ENCODE results near the gene OSGIN1. TPM values are rescaled to one million over a fixed set of nuclear protein-coding genes. Genes with fewer than 3 reads are reported as not detected.

Gene OSGIN1
- total and polyA plus RNA-seq, 2 donors (not counting 1 experiment from before 2014, with no cell fraction given): 0.85 to 1.8 TPM

DNA sequence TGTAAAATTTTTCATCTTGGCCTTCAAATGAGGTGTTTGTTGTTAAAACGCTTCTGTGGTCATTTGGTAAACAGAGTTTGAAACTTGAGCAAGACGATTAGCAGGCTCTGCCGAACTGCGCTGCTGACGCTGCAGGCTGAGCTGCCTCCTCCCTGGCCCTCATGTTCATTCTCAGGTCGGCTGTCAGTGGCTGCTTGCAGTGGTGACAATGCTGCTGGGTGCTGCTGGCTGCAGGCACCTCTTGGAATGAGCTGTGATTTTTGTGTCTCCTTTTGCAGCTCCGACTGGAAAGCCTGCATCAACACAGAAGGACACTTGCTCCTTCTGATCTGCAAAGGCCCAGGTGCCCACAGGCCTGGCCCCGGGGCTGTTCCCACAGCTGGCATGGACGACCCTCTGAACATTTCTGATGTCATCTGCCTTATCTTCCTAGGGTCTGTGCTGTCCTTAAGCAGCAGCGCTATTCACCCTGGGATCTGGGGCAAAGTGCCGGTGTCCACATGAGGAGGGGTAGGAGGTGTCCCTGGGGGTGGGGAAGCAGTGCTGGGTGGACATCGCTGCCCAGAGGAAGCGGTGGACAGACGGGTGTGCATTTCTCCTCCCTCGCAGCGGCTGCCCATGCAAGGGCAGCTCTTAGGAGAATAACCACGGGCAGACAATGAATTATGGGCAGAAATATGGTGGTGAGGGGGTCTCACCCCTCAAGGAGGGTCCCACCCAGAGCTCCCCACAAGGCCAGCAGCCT lies 23.1 kb upstream of the OSGIN1 start:
- ChIA-PET CTCF (interaction anchor here (0.6 to 6.9 kb wide), 4 partner anchors 24 to 120 kb away, joined by 3 to 39 read pairs (median 4); no protein-coding TSS in a partner anchor), POLR2A (no interaction called here)
- WGBS (ENCODE audit: insufficient coverage): 96% methylated on average over 13 of the region's 17 CpGs
- Mint-ChIP-seq H3K9me3 (ENCODE audit: insufficient read depth) (no peaks in the 10 kb centered on the region), H3K27me3 (no peaks in the 10 kb centered on the region), H3K4me3 (no peak overlapping the region), H3K4me1 (no peaks in the 10 kb centered on the region), H3K27ac (no peak overlapping the region)
- Histone ChIP-seq H3K27ac (ENCODE audit: low read length in 2 of 2) (no peak overlapping the region), H3K79me2 (ENCODE audit: control insufficient read depth, insufficient read depth, low read length) (no peaks in the 10 kb centered on the region), H3K9ac (ENCODE audit: low read length) (no peak overlapping the region), H3K4me1 (ENCODE audit: control insufficient read depth in 2 of 2, insufficient read depth in 2 of 2, low read length in 2 of 2) (no peaks in the 10 kb centered on the region), H3K9me3 (ENCODE audit: control extremely low read depth in 1 of 3, control insufficient read depth in 2 of 3, insufficient read depth in 1 of 3, low read length in 2 of 3) (no peaks in the 10 kb centered on the region), H3K4me2 (replicated peaks; ENCODE audit: low read depth, low read length, poor library complexity, severe bottlenecking) (no peak overlapping the region), H3K36me3 (replicated peaks in 1 of 2; ENCODE audit: control extremely low read depth in 1 of 2, control insufficient read depth in 1 of 2, extremely low read depth in 1 of 2, insufficient read depth in 2 of 2, low read length in 1 of 2) (no peaks in the 10 kb centered on the region), H4K20me1 (ENCODE audit: control insufficient read depth, insufficient read depth, low read length, poor library complexity, severe bottlenecking) (no peaks in the 10 kb centered on the region), H3K4me3 (ENCODE audit: control extremely low read depth in 1 of 5, extremely low read depth in 1 of 5, insufficient read depth in 1 of 5, low read depth in 2 of 5, low read length in 4 of 5) (no peak overlapping the region), H2AFZ (ENCODE audit: insufficient read depth, low read depth, low read length, poor library complexity, severe bottlenecking) (no peak overlapping the region), H3K27me3 (replicated peaks in 1 of 4; ENCODE audit: control extremely low read depth in 1 of 4, control insufficient read depth in 3 of 4, insufficient read depth in 4 of 4, low read length in 3 of 4) (no peaks in the 10 kb centered on the region)
- DNase-seq: no peak
- intact Hi-C loops (cut with micrococcal nuclease): no loop called here
- no peak for TF ChIP-seq EZH2 (IDR thresholded peaks at IDR 0.05; ENCODE audit: borderline replicate concordance, insufficient read depth, low read depth, low read length, poor library complexity, severe bottlenecking)
- TF ChIP-seq, protein P1, sequence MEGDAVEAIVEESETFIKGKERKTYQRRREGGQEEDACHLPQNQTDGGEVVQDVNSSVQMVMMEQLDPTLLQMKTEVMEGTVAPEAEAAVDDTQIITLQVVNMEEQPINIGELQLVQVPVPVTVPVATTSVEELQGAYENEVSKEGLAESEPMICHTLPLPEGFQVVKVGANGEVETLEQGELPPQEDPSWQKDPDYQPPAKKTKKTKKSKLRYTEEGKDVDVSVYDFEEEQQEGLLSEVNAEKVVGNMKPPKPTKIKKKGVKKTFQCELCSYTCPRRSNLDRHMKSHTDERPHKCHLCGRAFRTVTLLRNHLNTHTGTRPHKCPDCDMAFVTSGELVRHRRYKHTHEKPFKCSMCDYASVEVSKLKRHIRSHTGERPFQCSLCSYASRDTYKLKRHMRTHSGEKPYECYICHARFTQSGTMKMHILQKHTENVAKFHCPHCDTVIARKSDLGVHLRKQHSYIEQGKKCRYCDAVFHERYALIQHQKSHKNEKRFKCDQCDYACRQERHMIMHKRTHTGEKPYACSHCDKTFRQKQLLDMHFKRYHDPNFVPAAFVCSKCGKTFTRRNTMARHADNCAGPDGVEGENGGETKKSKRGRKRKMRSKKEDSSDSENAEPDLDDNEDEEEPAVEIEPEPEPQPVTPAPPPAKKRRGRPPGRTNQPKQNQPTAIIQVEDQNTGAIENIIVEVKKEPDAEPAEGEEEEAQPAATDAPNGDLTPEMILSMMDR (IDR thresholded peaks at IDR 0.05): no peak
- no peak for ATAC-seq (ENCODE audit: low read depth)

DNA sequence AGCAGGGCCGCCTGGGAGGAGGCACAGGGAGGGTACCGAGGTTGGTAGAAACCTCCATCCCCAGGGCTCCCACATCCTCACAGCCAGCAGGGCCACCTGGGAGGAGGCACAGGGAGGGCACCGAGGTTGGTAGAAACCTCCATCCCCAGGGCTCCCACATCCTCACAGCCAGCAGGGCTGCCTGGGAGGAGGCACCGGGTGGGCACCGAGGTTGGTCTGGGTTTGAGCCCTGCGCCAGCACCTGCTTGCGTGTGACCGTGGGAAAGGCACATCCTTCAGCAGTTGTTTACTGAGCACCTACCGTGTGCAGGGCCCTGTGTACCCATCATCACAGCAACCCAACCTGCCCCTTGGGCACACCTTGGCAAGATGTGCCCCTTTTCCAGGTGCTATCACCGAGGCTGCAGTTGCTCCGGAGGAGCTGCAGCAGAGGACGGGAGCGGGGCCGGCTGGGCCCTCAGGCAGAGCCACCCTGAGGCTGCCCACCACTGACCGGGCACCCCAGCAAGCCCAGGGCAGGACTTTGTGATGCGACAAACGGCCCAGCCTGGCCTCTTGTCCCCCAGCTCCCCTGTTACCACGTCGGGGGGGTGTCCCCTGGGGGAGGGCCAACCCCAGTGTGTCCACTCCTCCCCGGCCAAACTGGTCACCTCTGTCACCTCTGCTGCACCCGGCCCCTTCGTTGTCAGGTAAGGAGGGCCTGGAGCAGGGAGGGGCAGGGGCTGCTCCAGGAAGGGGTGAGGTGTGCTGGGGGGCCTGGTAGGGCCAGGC lies 22.1 kb upstream of the OSGIN1 start:
- no peak overlapping the region for H3K9ac ChIP-seq (ENCODE audit: low read length)
- H3K4me2 ChIP-seq (replicated peaks; ENCODE audit: low read depth, low read length, poor library complexity, severe bottlenecking): no peak overlapping the region
- Mint-ChIP-seq H3K4me3 (no peak overlapping the region), H3K27ac (no peak overlapping the region), H3K9me3 (ENCODE audit: insufficient read depth) (no peaks in the 10 kb centered on the region), H3K27me3 (no peaks in the 10 kb centered on the region), H3K4me1 (no peaks in the 10 kb centered on the region)
- H2AFZ ChIP-seq (ENCODE audit: insufficient read depth, low read depth, low read length, poor library complexity, severe bottlenecking): no peak overlapping the region
- H3K36me3 ChIP-seq (replicated peaks in 1 of 2; ENCODE audit: control extremely low read depth in 1 of 2, control insufficient read depth in 1 of 2, extremely low read depth in 1 of 2, insufficient read depth in 2 of 2, low read length in 1 of 2): no peaks in the 10 kb centered on the region
- no peaks in the 10 kb centered on the region for H3K4me1 ChIP-seq (ENCODE audit: control insufficient read depth in 2 of 2, insufficient read depth in 2 of 2, low read length in 2 of 2)
- intact Hi-C loops (cut with micrococcal nuclease): no loop called here
- no peaks in the 10 kb centered on the region for H3K79me2 ChIP-seq (ENCODE audit: control insufficient read depth, insufficient read depth, low read length)
- no peak for TF ChIP-seq EZH2 (IDR thresholded peaks at IDR 0.05; ENCODE audit: borderline replicate concordance, insufficient read depth, low read depth, low read length, poor library complexity, severe bottlenecking)
- TF ChIP-seq, protein P1 (IDR thresholded peaks at IDR 0.05): no peak
- ChIA-PET CTCF (no interaction called here), POLR2A (no interaction called here)
- H4K20me1 ChIP-seq (ENCODE audit: control insufficient read depth, insufficient read depth, low read length, poor library complexity, severe bottlenecking): no peaks in the 10 kb centered on the region
- DNase-seq (no peak), ATAC-seq (ENCODE audit: low read depth) (no peak)
- H3K27ac ChIP-seq (ENCODE audit: low read length in 2 of 2): no peak overlapping the region
- no peak overlapping the region for H3K4me3 ChIP-seq (ENCODE audit: control extremely low read depth in 1 of 5, extremely low read depth in 1 of 5, insufficient read depth in 1 of 5, low read depth in 2 of 5, low read length in 4 of 5)
- 93% methylated on average over 20 of the region's 22 CpGs for WGBS (ENCODE audit: insufficient coverage)
- no peaks in the 10 kb centered on the region for H3K9me3 ChIP-seq (ENCODE audit: control extremely low read depth in 1 of 3, control insufficient read depth in 2 of 3, insufficient read depth in 1 of 3, low read length in 2 of 3)
- no peaks in the 10 kb centered on the region for H3K27me3 ChIP-seq (replicated peaks in 1 of 4; ENCODE audit: control extremely low read depth in 1 of 4, control insufficient read depth in 3 of 4, insufficient read depth in 4 of 4, low read length in 3 of 4)

Data from B cell (primary cell).